Measurements from ENCODE around the gene RNF113A. TPM values are rescaled to one million over a fixed set of nuclear protein-coding genes. Genes with fewer than 3 reads are reported as not detected.
A peak's percentile ranks its signal among the peaks of the same experiment; 100 is the strongest.
"Not testable (repeated sequence)": the region's sequence is repeated elsewhere in the genome, so short reads cannot be mapped to it uniquely, and the experiment has no call there.

Gene RNF113A
- total RNA-seq, 1 donor from 2014 or later: 26.8 TPM

DNA sequence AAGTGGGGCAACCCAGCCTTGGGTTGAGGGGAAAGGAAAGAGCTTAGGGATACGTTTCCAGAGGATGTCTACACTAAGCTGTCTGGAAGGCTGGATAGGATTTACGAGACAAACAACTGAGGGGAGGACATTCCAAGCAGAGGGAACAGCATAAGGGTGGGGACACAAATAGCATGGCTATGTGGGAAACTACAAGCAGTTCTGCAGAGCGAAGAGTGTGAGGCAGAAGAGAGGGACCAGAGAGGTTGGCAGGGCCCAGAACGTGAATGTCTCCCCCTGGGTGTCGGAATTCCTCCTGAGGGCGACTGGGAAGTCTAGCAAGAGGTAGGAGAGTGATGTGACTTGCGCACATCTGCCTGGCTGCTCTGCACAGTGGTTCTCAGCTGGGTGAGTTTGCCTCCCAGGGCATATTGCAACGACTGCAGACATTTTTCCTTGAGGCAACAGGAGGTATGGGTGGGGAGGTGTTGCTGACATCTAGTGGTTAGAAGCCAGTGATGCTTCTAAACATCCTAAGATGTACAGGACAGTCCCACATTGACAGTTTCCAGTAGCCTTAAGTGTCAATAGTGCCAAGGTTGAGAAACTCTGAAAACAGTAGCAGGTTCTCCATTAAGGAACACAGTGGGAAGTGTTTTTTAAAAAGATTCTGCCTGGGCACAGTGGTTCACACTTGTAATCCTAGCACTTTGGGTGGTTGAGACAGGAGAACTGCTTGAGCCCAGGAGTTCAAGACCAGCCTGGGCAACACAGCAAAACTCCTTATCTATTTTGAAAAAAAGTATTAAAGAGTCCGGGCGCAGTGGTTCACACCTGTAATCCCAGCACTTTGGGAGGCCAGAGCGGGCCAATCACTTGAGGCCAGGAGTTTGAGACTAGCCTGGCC, 9.3 kb upstream of the RNF113A start:
- peaks cover 20% of the 10 kb centered on the region for H3K36me3 Mint-ChIP-seq (ENCODE audit: low read depth)
- H3K4me1 Mint-ChIP-seq (ENCODE audit: low read depth): peaks cover 9% of the 10 kb centered on the region
- no peaks in the 10 kb centered on the region for H3K9me3 Mint-ChIP-seq
- H3K27ac Mint-ChIP-seq: peak overlapping the region; percentile 6
- H3K4me3 Mint-ChIP-seq (ENCODE audit: low read depth): no peak overlapping the region
- DNase-seq (ENCODE audit: low spot score): no peak
- no peaks in the 10 kb centered on the region for H3K27me3 Mint-ChIP-seq (ENCODE audit: low read depth)
- intact Hi-C loops (cut with micrococcal nuclease): loop anchor here (10.0 kb wide), 1 partner anchor 396 kb away; no protein-coding TSS in a partner anchor

- intact Hi-C loops (cut with micrococcal nuclease): loop anchor here (10.0 kb wide), 1 partner anchor 395 kb away; no protein-coding TSS in a partner anchor
- H3K9me3 Mint-ChIP-seq: no peaks in the 10 kb centered on the region
- DNase-seq (ENCODE audit: low spot score): no peak
- H3K4me3 Mint-ChIP-seq (ENCODE audit: low read depth): no peak overlapping the region
- peaks cover 9% of the 10 kb centered on the region for H3K4me1 Mint-ChIP-seq (ENCODE audit: low read depth)
- H3K27ac Mint-ChIP-seq: peak overlapping the region; percentile 6
- H3K36me3 Mint-ChIP-seq (ENCODE audit: low read depth): peaks cover 20% of the 10 kb centered on the region
- H3K27me3 Mint-ChIP-seq (ENCODE audit: low read depth): no peaks in the 10 kb centered on the region
These were observed 8.5 kb upstream of the RNF113A start for GRCh38 chrX:119880076-119880475.

GRCh38 chrX:119878740-119879139, 7.2 kb upstream of the RNF113A start:
- H3K27ac Mint-ChIP-seq: no peak overlapping the region
- H3K9me3 Mint-ChIP-seq: no peaks in the 10 kb centered on the region
- H3K4me1 Mint-ChIP-seq (ENCODE audit: low read depth): peaks cover 9% of the 10 kb centered on the region
- H3K36me3 Mint-ChIP-seq (ENCODE audit: low read depth): peaks cover 22% of the 10 kb centered on the region
- no peaks in the 10 kb centered on the region for H3K27me3 Mint-ChIP-seq (ENCODE audit: low read depth)
- intact Hi-C loops (cut with micrococcal nuclease): no loop called here
- no peak overlapping the region for H3K4me3 Mint-ChIP-seq (ENCODE audit: low read depth)
- no peak for DNase-seq (ENCODE audit: low spot score)

DNA sequence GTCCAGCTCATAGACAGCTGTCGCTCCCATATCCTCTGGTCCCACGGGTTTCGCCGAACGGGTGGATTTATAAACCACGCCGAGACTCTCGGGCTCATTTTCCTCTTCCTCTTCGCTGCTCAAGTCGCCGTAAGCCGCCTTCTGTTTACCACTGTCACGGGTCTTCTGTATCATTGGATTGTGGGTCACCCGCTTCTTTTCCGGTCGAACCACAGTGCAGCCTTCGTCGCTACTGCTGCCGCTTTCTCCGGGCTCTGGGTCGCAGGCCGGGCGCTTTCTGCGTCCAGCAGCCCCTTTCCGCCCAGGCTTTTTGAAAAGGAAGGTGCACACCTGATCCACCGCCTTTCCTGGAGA, 311 bp downstream of the RNF113A start:
- intact Hi-C loops (cut with micrococcal nuclease): loop anchor here (1.0 to 5.0 kb wide), 4 partner anchors 18 to 184 kb away; partner anchors contain the start of genes NKAP and RPL39
- no peak for DNase-seq (ENCODE audit: low spot score)
- no peaks in the 10 kb centered on the region for H3K27me3 Mint-ChIP-seq (ENCODE audit: low read depth)
- no peaks in the 10 kb centered on the region for H3K9me3 Mint-ChIP-seq
- H3K4me3 Mint-ChIP-seq (ENCODE audit: low read depth): peak overlapping the region; percentile 96
- peaks cover 29% of the 10 kb centered on the region for H3K36me3 Mint-ChIP-seq (ENCODE audit: low read depth)
- H3K4me1 Mint-ChIP-seq (ENCODE audit: low read depth): peaks cover 5% of the 10 kb centered on the region
- peak overlapping the region; percentile 99 for H3K27ac Mint-ChIP-seq

DNA sequence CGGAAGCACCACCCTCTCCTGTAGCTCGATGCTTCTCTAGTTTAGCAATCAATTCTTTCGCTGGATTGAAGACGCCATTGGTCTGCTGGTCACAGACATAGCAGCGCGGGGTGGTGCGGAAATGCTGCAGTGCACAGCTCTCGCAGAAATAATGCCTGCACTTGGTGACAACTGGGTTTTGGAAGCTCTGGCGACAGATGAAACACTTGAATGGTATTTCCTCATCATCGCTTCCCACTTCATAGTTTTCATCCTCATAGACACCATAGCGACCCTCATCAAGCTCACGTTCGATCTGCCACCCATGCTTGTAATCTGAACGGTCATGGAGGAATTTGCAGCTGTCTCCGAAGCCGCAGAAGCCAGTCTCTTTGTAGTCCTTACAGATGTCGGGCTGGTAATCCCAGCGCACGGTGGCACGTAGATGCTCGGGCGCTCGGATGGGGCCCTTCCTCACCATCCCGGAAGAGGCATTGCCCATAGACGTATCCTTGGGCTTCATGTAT, 854 bp downstream of the RNF113A start:
- Mint-ChIP-seq H3K36me3 (ENCODE audit: low read depth) (peaks cover 25% of the 10 kb centered on the region), H3K9me3 (no peaks in the 10 kb centered on the region), H3K27ac (peak overlapping the region; percentile 99), H3K4me3 (ENCODE audit: low read depth) (peak overlapping the region; percentile 96), H3K4me1 (ENCODE audit: low read depth) (peaks cover 5% of the 10 kb centered on the region), H3K27me3 (ENCODE audit: low read depth) (no peaks in the 10 kb centered on the region)
- no peak for DNase-seq (ENCODE audit: low spot score)
- intact Hi-C loops (cut with micrococcal nuclease): loop anchor here (1.0 to 5.0 kb wide), 4 partner anchors 17 to 183 kb away; partner anchors contain the start of genes NKAP and RPL39

DNA sequence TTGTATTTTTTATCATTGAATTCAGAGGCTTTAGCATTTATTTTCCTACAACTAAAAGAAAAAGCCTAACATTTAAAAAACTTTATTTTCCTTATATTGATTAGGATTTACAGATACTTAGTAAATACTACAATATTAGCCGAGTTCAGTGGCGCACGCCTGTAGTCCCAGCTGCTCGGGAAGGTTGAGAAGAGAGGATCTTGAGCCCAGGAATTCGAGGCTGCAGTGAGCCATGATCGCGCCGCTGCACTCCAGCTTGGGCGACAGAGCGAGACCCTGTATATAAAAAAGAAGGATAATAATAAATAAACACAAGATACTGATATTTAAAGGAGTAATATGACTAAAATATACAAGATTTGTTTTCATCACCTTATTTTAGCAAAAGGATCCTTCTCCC, 18.1 kb downstream of the RNF113A start:
- H3K9me3 Mint-ChIP-seq: no peaks in the 10 kb centered on the region
- H3K36me3 Mint-ChIP-seq (ENCODE audit: low read depth): peaks cover 24% of the 10 kb centered on the region
- no peak overlapping the region for H3K4me3 Mint-ChIP-seq (ENCODE audit: low read depth)
- intact Hi-C loops (cut with micrococcal nuclease): loop anchor here (1.0 kb wide), 2 partner anchors 18 to 62 kb away; partner anchors contain the start of genes NDUFA1, RNF113A and RPL39
- DNase-seq (ENCODE audit: low spot score): no peak
- H3K27ac Mint-ChIP-seq: peak overlapping the region; percentile 95
- H3K27me3 Mint-ChIP-seq (ENCODE audit: low read depth): no peaks in the 10 kb centered on the region
- H3K4me1 Mint-ChIP-seq (ENCODE audit: low read depth): peaks cover 7% of the 10 kb centered on the region

- peak; percentile 92 for DNase-seq (ENCODE audit: low spot score)
- Mint-ChIP-seq H3K4me1 (ENCODE audit: low read depth) (peaks cover 4% of the 10 kb centered on the region), H3K27ac (peak within 1 kb of the TSS; percentile 95)
These were observed 18.9 kb downstream of the RNF113A start, which contains the start of gene UPF3B for GRCh38 chrX:119852382-119853353. Gene UPF3B, minus strand, starts transcription at chrX:119852963. Its CDS starts 35 bp downstream, at chrX:119852928.

GRCh38 chrX:119833905-119834304, 37.6 kb downstream of the RNF113A start:
- Mint-ChIP-seq H3K4me1 (ENCODE audit: low read depth) (no peaks in the 10 kb centered on the region), H3K4me3 (ENCODE audit: low read depth) (no peak overlapping the region), H3K9me3 (no peaks in the 10 kb centered on the region), H3K27ac (no peak overlapping the region), H3K27me3 (ENCODE audit: low read depth) (no peaks in the 10 kb centered on the region), H3K36me3 (ENCODE audit: low read depth) (peaks cover 65% of the 10 kb centered on the region)
- intact Hi-C loops (cut with micrococcal nuclease): no loop called here
- DNase-seq (ENCODE audit: low spot score): no peak

More at GRCh38 chrX:119852382-119853353, 18.9 kb downstream of the RNF113A start, which contains the start of gene UPF3B:
- Mint-ChIP-seq H3K36me3 (ENCODE audit: low read depth) (peaks cover 27% of the 10 kb centered on the region), H3K4me3 (ENCODE audit: low read depth) (peak within 1 kb of the TSS; percentile 96), H3K27me3 (ENCODE audit: low read depth) (no peaks in the 10 kb centered on the region), H3K9me3 (no peaks in the 10 kb centered on the region)
- intact Hi-C loops (cut with micrococcal nuclease): loop anchor here (1.0 kb wide), 2 partner anchors 19 to 61 kb away; partner anchors contain the start of genes NDUFA1, RNF113A and RPL39

DNA sequence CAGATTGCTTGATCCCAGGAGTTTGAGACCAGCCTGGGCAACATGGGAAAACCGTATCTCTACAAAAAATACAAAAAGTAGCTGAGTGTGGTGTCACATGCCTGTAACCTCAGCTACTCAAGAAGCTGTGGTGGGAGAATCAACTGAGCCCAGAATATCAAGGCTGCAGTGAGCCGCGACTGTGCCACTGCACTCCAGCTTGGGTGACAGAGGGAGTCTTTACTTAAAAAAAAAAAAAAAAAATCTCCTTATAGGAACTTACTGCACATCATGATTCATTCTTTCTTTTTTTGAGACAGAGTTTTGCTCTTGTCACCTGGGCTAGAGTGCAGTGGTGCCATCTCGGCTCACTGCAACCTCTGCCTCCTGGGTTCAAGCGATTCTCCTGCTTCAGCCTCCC, 43.1 kb downstream of the RNF113A start:
- DNase-seq (ENCODE audit: low spot score): no peak
- Mint-ChIP-seq H3K36me3 (ENCODE audit: low read depth) (peaks cover 30% of the 10 kb centered on the region), H3K4me3 (ENCODE audit: low read depth) (no peak overlapping the region), H3K9me3 (no peaks in the 10 kb centered on the region), H3K27me3 (ENCODE audit: low read depth) (no peaks in the 10 kb centered on the region), H3K27ac (no peak overlapping the region), H3K4me1 (ENCODE audit: low read depth) (peaks cover 5% of the 10 kb centered on the region)
- intact Hi-C loops (cut with micrococcal nuclease): loop anchor here (5.0 kb wide), 1 partner anchor 36 kb away; the partner anchor contains the start of gene RPL39

DNA sequence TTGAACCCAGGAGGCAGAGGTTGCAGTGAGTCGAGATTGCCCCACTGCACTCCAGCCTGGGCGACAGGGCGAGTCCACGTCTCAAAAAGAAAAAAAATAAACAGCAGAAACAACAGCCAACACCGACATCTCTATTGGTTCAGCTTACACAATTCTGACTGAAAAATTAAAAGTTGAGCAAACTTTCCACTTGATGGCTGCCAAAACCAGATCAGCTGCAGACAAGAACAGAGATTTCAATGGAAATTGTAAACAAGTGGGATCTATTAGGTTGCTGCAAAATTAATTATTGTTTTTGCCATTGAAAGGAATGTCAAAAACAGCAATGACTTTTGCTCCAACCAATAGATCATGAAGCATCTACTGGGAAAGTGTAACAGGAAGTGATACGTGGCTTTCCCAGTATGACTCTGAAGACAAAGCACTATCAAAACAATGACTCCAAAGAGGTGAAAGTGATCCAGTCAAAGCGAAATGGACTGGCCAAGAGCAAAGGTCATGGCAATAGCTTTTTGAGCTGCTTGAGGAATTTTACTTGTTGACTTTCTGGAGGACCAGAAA, 45.1 kb downstream of the RNF113A start:
- Mint-ChIP-seq H3K4me3 (ENCODE audit: low read depth) (no peak overlapping the region), H3K4me1 (ENCODE audit: low read depth) (peaks cover 11% of the 10 kb centered on the region), H3K9me3 (no peaks in the 10 kb centered on the region), H3K36me3 (ENCODE audit: low read depth) (peaks cover 23% of the 10 kb centered on the region), H3K27me3 (ENCODE audit: low read depth) (no peaks in the 10 kb centered on the region), H3K27ac (no peak overlapping the region)
- intact Hi-C loops (cut with micrococcal nuclease): loop anchor here (5.0 kb wide), 1 partner anchor 34 kb away; the partner anchor contains the start of gene RPL39
- no peak for DNase-seq (ENCODE audit: low spot score)

- intact Hi-C loops (cut with micrococcal nuclease); H3K4me3 Mint-ChIP-seq (ENCODE audit: low read depth); H3K27me3 Mint-ChIP-seq (ENCODE audit: low read depth); H3K27ac Mint-ChIP-seq; H3K36me3 Mint-ChIP-seq (ENCODE audit: low read depth); H3K9me3 Mint-ChIP-seq; DNase-seq (ENCODE audit: low spot score): not testable (repeated sequence)
- peaks cover 11% of the 10 kb centered on the region for H3K4me1 Mint-ChIP-seq (ENCODE audit: low read depth)
These were observed 47.3 kb downstream of the RNF113A start for GRCh38 chrX:119824221-119824620.

DNA sequence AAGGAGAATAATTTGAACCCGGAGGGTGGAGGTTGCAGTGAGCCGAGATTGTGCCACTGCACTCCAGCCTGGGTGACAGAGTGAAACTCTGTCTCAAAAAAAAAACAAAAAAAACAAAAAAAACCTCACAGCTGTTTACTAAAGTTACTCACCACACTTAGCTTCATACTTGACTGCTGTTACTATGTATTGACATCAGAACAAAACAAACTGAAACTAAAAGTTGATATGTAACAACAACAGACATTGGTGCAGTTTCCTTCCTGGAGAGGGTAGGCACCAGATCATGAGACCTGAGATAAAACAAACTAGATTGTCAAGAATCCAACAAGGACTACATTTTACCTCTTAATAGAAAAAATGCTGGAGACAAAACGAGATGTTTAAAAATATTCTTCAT, 49.8 kb downstream of the RNF113A start:
- DNase-seq (ENCODE audit: low spot score); H3K9me3 Mint-ChIP-seq; intact Hi-C loops (cut with micrococcal nuclease); H3K36me3 Mint-ChIP-seq (ENCODE audit: low read depth); H3K4me3 Mint-ChIP-seq (ENCODE audit: low read depth); H3K27me3 Mint-ChIP-seq (ENCODE audit: low read depth): not testable (repeated sequence)
- peaks cover 12% of the 10 kb centered on the region for H3K4me1 Mint-ChIP-seq (ENCODE audit: low read depth)
- H3K27ac Mint-ChIP-seq: peak overlapping the region; percentile 89

Measured in activated T-helper 2 cell treated with anti-CD3 and anti-CD28 coated beads, Interferon-gamma antibody, Interleukin-2, Interleukin-4, amounts not matched to agents 10 μg/mL and 5 μg/mL and 100 μg/mL, durations not matched to agents 14 hours and 24 hours and 36 hours (primary cell).